NB4 (cell line): ENCODE data around the gene ACY1.
A peak's percentile ranks its signal among the peaks of the same experiment; 100 is the strongest.
"Not testable (repeated sequence)": the region's sequence is repeated elsewhere in the genome, so short reads cannot be mapped to it uniquely, and the experiment has no call there.

Experiments
- DNase-seq: peaks from one replicate; pipeline ENCODE4 v3.0.0; 2010; ENCODE audit warnings: low read depth
- H3K4me3 ChIP-seq: one replicate; pipeline ENCODE4 v1.5.1; 2011; ENCODE audit warnings: mild to moderate bottlenecking, low read depth, low read length, moderate library complexity
- CTCF ChIP-seq: IDR thresholded peaks from one replicate; pipeline ENCODE4 v1.5.1; 2012; ENCODE audit warnings: low read depth, low read length
- MAX ChIP-seq: IDR thresholded peaks from 2 replicates; pipeline ENCODE4 v1.6.1; 2011; ENCODE audit warnings: low read depth, low read length
- MYC ChIP-seq: IDR thresholded peaks from 2 replicates; pipeline ENCODE4 v1.6.1; 2011; ENCODE audit warnings: low read depth, low read length
- POLR2A ChIP-seq: IDR thresholded peaks from 2 replicates; pipeline ENCODE4 v1.6.1; 2011; ENCODE audit warnings: mild to moderate bottlenecking; ENCODE audit not compliant: insufficient read length; ENCODE audit errors: extremely low read depth

The ACY1 gene

DNA sequence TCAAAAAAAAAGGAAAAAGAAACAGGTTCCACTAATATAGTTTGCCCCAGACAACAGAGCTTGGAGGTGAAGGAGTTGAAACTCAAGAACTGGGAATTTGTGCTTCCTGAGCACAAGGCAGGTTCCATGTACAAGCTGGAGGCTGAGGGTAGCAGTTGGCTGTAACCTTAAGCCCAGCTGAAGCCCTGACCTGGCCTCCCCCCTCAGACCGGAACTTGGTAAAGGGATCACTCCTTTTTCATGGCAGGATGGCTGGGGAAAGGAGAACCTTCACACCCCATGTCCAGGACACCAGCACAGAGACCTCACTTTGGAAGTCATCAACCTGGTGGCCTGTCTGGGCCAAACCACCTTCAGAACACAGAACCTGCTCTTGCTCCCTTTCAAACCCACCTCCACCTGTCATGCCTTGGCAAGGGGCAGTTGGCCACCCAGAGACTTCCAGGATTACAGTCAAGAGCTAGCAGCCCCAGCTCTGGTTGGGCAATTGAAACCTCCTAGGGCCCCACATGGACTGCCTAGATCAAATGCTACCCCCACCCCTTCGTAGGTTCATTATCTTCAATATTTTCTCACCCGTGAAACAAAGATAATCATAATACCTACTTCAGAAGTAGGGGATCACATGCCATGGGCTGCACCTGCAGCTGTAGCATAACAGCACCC is 8.8 kb downstream of the ACY1 start:
- DNase-seq, result peak; percentile 47
- TF ChIP-seq MYC (no peak), POLR2A (no peak), CTCF (no peak), MAX (no peak)

GRCh38 chr3:51993657-51994056 is 10.3 kb downstream of the ACY1 start:
- H3K4me3 ChIP-seq, result peak overlapping the region; percentile 98

More for the DNA sequence above, 8.8 kb downstream of the ACY1 start:
- no peak overlapping the region for H3K4me3 ChIP-seq

DNA sequence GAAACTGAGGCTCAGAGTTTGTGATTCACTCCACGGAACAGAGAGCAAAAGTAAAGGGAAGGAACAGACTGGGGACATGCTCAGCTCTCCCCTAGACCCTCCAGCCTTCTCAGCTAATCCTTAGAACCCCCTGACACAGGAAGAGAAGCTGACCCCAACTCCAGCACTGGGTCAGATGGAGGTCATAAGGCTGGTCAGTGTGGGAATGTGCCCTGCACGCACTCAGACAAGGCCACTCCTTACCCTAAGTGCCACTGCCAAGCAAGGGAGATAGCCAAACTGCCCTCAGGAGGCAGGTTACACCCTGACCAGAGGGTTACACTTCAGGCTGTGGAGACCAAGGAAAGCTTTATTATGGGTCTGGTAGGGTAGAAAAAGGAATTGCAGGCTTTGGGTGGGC is 11.2 kb downstream of the ACY1 start:
- TF ChIP-seq MAX, result no peak
- no peak for TF ChIP-seq MYC
- TF ChIP-seq POLR2A, result no peak
- no peak for TF ChIP-seq CTCF
- H3K4me3 ChIP-seq, result peak overlapping the region; percentile 98
- no peak for DNase-seq

More at GRCh38 chr3:51993657-51994056, 10.3 kb downstream of the ACY1 start:
- not testable (repeated sequence) for DNase-seq

DNA sequence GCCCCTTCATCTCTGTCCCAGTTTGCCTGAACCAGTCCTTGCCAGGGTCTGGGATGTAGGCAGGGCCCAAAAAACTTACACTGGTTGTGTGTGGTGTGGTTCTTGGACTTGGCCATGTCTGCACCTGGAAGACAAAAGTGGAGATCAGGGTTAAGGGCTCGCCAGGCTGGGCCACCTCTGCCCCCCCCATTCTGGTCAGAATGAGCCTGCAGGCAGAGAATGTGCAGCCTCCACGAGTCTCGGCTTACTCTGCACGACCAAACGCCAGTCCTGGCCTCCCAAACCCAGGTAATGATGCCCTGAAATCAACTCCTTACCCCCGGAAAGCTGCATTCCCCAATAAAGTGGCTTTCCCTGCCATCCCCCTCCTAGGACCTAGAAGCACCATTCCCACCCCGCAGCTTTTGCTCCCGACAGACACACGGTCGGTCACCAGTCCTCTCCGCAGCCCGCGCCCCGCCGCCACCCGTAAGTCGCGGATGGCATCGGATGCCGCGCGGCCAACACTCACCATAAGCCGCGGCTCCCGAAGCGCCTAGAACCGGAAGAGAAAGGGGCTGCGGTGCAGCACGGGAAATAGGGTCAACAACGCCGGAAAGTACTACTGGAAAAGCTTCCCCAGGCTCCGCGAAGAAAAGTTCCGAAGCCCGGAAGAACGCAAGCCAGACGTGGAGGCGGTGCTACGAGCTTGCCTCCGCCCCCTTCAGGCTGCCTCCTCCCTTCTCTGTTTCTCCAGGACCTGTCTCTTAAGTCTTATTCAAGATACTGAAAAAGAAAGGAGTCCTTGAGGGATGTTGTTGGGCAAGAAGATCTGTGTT is 12.2 kb downstream of the ACY1 start, which contains the start of gene RPL29:
TSS of gene RPL29 (minus strand) at position 550 of the 818 bp plus-strand sequence. CDS start at position 116, 434 bp downstream.
- peak; percentile 96 for DNase-seq
- H3K4me3 ChIP-seq, result peak within 1 kb of the TSS; percentile 98
- peak; percentile 96 for TF ChIP-seq MYC
- TF ChIP-seq CTCF, result no peak
- TF ChIP-seq POLR2A, result peak; percentile 95
- TF ChIP-seq MAX, result peak; percentile 82

DNA sequence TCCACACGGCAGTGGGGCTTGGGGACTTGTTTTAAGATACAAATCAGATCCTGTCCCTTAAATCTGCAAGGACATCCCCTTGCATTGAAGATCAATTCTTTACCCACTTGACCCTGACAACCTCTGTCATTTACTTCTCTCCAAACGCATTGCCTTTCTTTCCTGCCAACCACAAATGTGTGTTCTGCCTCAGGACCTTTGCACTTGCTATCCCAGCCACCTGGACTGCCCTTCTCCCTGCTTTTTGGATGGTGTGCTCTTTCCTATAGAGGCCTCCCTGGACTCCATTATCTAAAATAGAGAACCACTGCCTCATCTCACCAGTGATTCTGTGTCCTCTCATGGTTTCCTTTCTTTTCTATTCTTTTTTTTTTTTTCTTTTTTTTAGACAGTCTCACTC is 13.8 kb downstream of the ACY1 start:
- TF ChIP-seq CTCF (no peak), POLR2A (no peak)
- no peak overlapping the region for H3K4me3 ChIP-seq
- no peak for DNase-seq

GRCh38 chr3:51997935-51998596 is 14.7 kb downstream of the ACY1 start:
- TF ChIP-seq CTCF, result no peak
- DNase-seq, result no peak
- H3K4me3 ChIP-seq, result no peak overlapping the region
